HEK293 (cell line): ENCODE measurements around the gene FBRSL1.

Experiments used
- CTCF ChIA-PET: fragments of 350-600 bp; formaldehyde crosslinking; extraction: SDS; loops from one replicate; lab custom pipeline; 2021; ENCODE audit warnings: antibody characterized with exemption; lab: Yijun Ruan, JAX
- POLR2A ChIA-PET: fragments of 300-600 bp; formaldehyde crosslinking; extraction: SDS; loops from one replicate; lab custom pipeline; 2020; ENCODE audit warnings: antibody characterized with exemption, inconsistent platforms; lab: Yijun Ruan, JAX
- H3K27ac ChIP-seq: fragments of 200-500 bp; sonication (Bioruptor generic); 2 replicates; pipeline ENCODE4 v1.5.1; 2014; ENCODE audit warnings: low read depth, low read length, control low read depth, inconsistent platforms; ENCODE audit errors: extremely low read depth
- H3K36me3 ChIP-seq, 2 experiments: fragments of 200-500 bp in 1 of 2; sonication (Bioruptor generic) in 1 of 2; 1 replicate in 1 of 2; 2 replicates in 1 of 2; pipeline ENCODE4 v1.5.1; 2014 to 2017; ENCODE audit warnings: inconsistent platforms in 2 of 2, low read length in 2 of 2; ENCODE audit not compliant: control insufficient read depth in 2 of 2, insufficient read depth in 1 of 2
- H3K4me1 ChIP-seq: fragments of 200-500 bp; sonication (Bioruptor generic); 2 replicates; pipeline ENCODE4 v1.5.1; 2014; ENCODE audit warnings: mild to moderate bottlenecking, low read length, inconsistent platforms; ENCODE audit not compliant: control insufficient read depth, insufficient read depth
- H3K4me3 ChIP-seq: 2 replicates; pipeline ENCODE4 v1.5.1; 2011; ENCODE audit warnings: low read depth, mild to moderate bottlenecking, control low read depth, low read length, moderate library complexity
- H3K9me3 ChIP-seq: fragments of 200-500 bp; sonication (Bioruptor generic); 2 replicates; pipeline ENCODE4 v1.5.1; 2014; ENCODE audit warnings: low read depth, low read length, inconsistent platforms; ENCODE audit not compliant: control insufficient read depth, insufficient read depth
- BCL6B ChIP-seq: fragments of 450-650 bp; formaldehyde crosslinking; IDR thresholded peaks from 2 replicates; pipeline ENCODE4 v1.5.1; 2017; ENCODE audit warnings: missing biosample characterization, missing genetic modification characterization
- GLIS1 ChIP-seq: fragments of 450-650 bp; formaldehyde crosslinking; IDR thresholded peaks from 2 replicates; pipeline ENCODE4 v1.5.1; 2016; ENCODE audit warnings: missing biosample characterization, missing genetic modification characterization
- SP2 ChIP-seq: fragments of 450-650 bp; formaldehyde crosslinking; IDR thresholded peaks from 2 replicates; pipeline ENCODE4 v1.5.1; 2016; ENCODE audit warnings: missing biosample characterization, missing genetic modification characterization
- TRIM28 ChIP-seq: IDR thresholded peaks from 2 replicates; pipeline ENCODE4 v1.6.1; 2011; ENCODE audit warnings: low read length, control low read depth, borderline replicate concordance
- ZIC2 ChIP-seq: fragments of 450-650 bp; formaldehyde crosslinking; IDR thresholded peaks from 2 replicates; pipeline ENCODE4 v1.5.1; 2016; ENCODE audit warnings: missing biosample characterization, missing genetic modification characterization
- ZNF148 ChIP-seq: fragments of 450-650 bp; formaldehyde crosslinking; IDR thresholded peaks from 2 replicates; pipeline ENCODE4 v1.5.0; 2017; ENCODE audit warnings: missing biosample characterization, missing genetic modification characterization, borderline replicate concordance
- ZNF311 ChIP-seq: fragments of 450-650 bp; formaldehyde crosslinking; IDR thresholded peaks from 2 replicates; pipeline ENCODE4 v1.5.1; 2017; ENCODE audit warnings: missing biosample characterization, missing genetic modification characterization, borderline replicate concordance
- ZNF37A ChIP-seq: fragments of 450-650 bp; IDR thresholded peaks from 2 replicates; pipeline ENCODE4 v1.5.1; 2018; ENCODE audit warnings: missing biosample characterization, missing genetic modification characterization
- ZNF48 ChIP-seq: fragments of 450-650 bp; formaldehyde crosslinking; IDR thresholded peaks from 2 replicates; pipeline ENCODE4 v1.5.1; 2016; ENCODE audit warnings: missing biosample characterization, missing genetic modification characterization
- ZNF658 ChIP-seq: fragments of 450-650 bp; formaldehyde crosslinking; IDR thresholded peaks from 2 replicates; pipeline ENCODE4; 2016; ENCODE audit warnings: missing biosample characterization, missing genetic modification characterization
- ZSCAN4 ChIP-seq: fragments of 450-650 bp; formaldehyde crosslinking; IDR thresholded peaks from 2 replicates; pipeline ENCODE4 v1.5.1; 2017; ENCODE audit warnings: missing biosample characterization, missing genetic modification characterization
- TF ChIP-seq, protein P1 (sequence below): fragments of 450-650 bp; formaldehyde crosslinking; IDR thresholded peaks from 2 replicates; pipeline ENCODE4 v1.5.1; 2016; ENCODE audit warnings: missing biosample characterization, missing genetic modification characterization, low read depth
- TF ChIP-seq, protein P2 (sequence below): fragments of 450-650 bp; formaldehyde crosslinking; IDR thresholded peaks from 2 replicates; pipeline ENCODE4 v1.5.1; 2016; ENCODE audit warnings: missing biosample characterization, missing genetic modification characterization, low read depth

Gene FBRSL1

GRCh38 chr12:132544498-132544897 lies 54.5 kb downstream of the FBRSL1 start (continued):
- TF ChIP-seq ZNF148 (tag by site-specific recombination) (peak; percentile 43; the same call in 1 of the 2 replicates), ZNF658 (tag by site-specific recombination) (peak; percentile 58; the same call in 1 of the 2 replicates)

GRCh38 chr12:132545164-132545953 lies 55.4 kb downstream of the FBRSL1 start:
- H3K27ac ChIP-seq, result no peak overlapping the region
- H3K9me3 ChIP-seq, result no peaks in the 10 kb centered on the region
- no peak for TF ChIP-seq ZNF48 (tag by site-specific recombination)
- no peak for TF ChIP-seq ZNF311
- no peak for TF ChIP-seq SP2
- TF ChIP-seq, protein P1, sequence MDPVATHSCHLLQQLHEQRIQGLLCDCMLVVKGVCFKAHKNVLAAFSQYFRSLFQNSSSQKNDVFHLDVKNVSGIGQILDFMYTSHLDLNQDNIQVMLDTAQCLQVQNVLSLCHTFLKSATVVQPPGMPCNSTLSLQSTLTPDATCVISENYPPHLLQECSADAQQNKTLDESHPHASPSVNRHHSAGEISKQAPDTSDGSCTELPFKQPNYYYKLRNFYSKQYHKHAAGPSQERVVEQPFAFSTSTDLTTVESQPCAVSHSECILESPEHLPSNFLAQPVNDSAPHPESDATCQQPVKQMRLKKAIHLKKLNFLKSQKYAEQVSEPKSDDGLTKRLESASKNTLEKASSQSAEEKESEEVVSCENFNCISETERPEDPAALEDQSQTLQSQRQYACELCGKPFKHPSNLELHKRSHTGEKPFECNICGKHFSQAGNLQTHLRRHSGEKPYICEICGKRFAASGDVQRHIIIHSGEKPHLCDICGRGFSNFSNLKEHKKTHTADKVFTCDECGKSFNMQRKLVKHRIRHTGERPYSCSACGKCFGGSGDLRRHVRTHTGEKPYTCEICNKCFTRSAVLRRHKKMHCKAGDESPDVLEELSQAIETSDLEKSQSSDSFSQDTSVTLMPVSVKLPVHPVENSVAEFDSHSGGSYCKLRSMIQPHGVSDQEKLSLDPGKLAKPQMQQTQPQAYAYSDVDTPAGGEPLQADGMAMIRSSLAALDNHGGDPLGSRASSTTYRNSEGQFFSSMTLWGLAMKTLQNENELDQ (tag by site-specific recombination), result no peak
- TF ChIP-seq ZSCAN4 (tag by site-specific recombination), result no peak
- ChIA-PET CTCF (interaction anchor here (1.3 kb wide), 1 partner anchor 16 kb away, joined by 4 read pairs; no protein-coding TSS in a partner anchor), POLR2A (interaction anchor here (0.7 kb wide), 1 partner anchor 34 kb away, joined by 5 read pairs; no protein-coding TSS in a partner anchor)
- H3K36me3 ChIP-seq, result no peaks in the 10 kb centered on the region
- H3K4me1 ChIP-seq, result no peaks in the 10 kb centered on the region
- no peak overlapping the region for H3K4me3 ChIP-seq

DNA sequence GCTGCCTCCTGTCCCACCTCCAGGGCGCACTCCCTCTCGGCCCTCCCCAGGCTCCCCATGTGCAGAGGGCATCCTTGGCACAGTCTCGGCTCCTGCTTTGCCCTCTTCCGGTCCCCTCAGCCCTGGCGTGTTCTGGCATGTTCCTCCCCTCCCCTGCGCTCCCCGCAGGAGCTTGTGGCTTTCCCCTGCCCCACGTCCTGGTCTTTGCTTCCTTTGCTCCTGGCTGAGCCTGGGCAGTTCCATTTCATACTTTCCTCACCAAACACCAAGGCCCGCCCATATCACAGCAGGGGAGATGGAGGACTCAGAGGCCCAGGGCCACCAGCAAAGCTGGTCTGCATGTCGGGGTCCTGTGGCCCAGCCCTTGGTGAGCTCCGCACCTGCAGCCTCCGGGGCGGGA lies 56.0 kb downstream of the FBRSL1 start:
- Histone ChIP-seq H3K4me3 (no peak overlapping the region), H3K36me3 (no peaks in the 10 kb centered on the region), H3K4me1 (no peaks in the 10 kb centered on the region), H3K27ac (no peak overlapping the region), H3K9me3 (no peaks in the 10 kb centered on the region)
- TF ChIP-seq ZIC2 (tag by site-specific recombination), result peak; percentile 76
- peak; percentile 55 for TF ChIP-seq GLIS1 (tag by site-specific recombination)
- TF ChIP-seq, protein P2, sequence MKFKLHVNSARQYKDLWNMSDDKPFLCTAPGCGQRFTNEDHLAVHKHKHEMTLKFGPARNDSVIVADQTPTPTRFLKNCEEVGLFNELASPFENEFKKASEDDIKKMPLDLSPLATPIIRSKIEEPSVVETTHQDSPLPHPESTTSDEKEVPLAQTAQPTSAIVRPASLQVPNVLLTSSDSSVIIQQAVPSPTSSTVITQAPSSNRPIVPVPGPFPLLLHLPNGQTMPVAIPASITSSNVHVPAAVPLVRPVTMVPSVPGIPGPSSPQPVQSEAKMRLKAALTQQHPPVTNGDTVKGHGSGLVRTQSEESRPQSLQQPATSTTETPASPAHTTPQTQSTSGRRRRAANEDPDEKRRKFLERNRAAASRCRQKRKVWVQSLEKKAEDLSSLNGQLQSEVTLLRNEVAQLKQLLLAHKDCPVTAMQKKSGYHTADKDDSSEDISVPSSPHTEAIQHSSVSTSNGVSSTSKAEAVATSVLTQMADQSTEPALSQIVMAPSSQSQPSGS (tag by site-specific recombination), result no peak
- no peak for TF ChIP-seq BCL6B
- TF ChIP-seq ZNF37A (tag by site-specific recombination), result no peak
- TF ChIP-seq TRIM28, result no peak
- ChIA-PET CTCF (interaction anchor here (0.7 to 0.9 kb wide), 2 partner anchors 9 to 16 kb away, joined by 3 read pairs; no protein-coding TSS in a partner anchor), POLR2A (interaction anchor here (0.7 kb wide), 1 partner anchor 34 kb away, joined by 5 read pairs; no protein-coding TSS in a partner anchor)
